H1 (cell line): ENCODE measurements around the gene GRID1. TPM values are rescaled to one million over a fixed set of nuclear protein-coding genes. Genes with fewer than 3 reads are reported as not detected.

Experiments
- CHD1 ChIP-seq: IDR thresholded peaks from 2 replicates; pipeline ENCODE4 v1.6.1; 2012; ENCODE audit warnings: low read depth, low read length, improper control_type of control experiment
- EP300 ChIP-seq, 2 experiments: IDR thresholded peaks; 1 replicate in 1 of 2; 2 replicates in 1 of 2; pipeline ENCODE4 v1.6.1; 2011 to 2012; ENCODE audit warnings: low read depth in 2 of 2, low read length in 2 of 2, mild to moderate bottlenecking in 2 of 2, borderline replicate concordance in 1 of 2, inconsistent platforms in 1 of 2, moderate library complexity in 1 of 2
- HDAC6 ChIP-seq: IDR thresholded peaks from one replicate; pipeline ENCODE4 v1.7.1; 2012; ENCODE audit warnings: low read depth, mild to moderate bottlenecking, inconsistent platforms, low read length, moderate library complexity
- JUN ChIP-seq: IDR thresholded peaks from 2 replicates; pipeline ENCODE4 v1.6.1; 2011; ENCODE audit warnings: low read depth, mild to moderate bottlenecking, improper control_type of control experiment, low read length
- KDM1A ChIP-seq: fragments of 200-600, 300-600 bp; sonication (generic); IDR thresholded peaks from 2 replicates; pipeline ENCODE4 v1.7.1; 2016; ENCODE audit warnings: mild to moderate bottlenecking, low read length, borderline replicate concordance
- RXRA ChIP-seq: IDR thresholded peaks from 2 replicates; pipeline ENCODE4 v1.6.1; 2011; ENCODE audit warnings: low read depth, mild to moderate bottlenecking, low read length, moderate library complexity; ENCODE audit not compliant: insufficient read depth
- polyA plus RNA-seq, 7 experiments: library from polyadenylated mRNA; depleted of rRNA in 3 of 7; stranded (reverse) in 5 of 7; unstranded in 2 of 7; fragments of >200 nt in 5 of 7; fragments of 200-250 nt in 2 of 7; gene quantifications; 1 replicate in 5 of 7; 2 replicates in 1 of 7; 4 replicates in 1 of 7; pipeline versions ENCODE4 v1.2.1 to v1.2.3, GENCODE V29; 2011 to 2013; ENCODE audit warnings: missing spikeins in 2 of 7, mixed read lengths in 2 of 7
- total RNA-seq: library from RNA; stranded (reverse); fragmentation: NEBNext Ultra II Directional; extraction: Animal tissue kit (Norgen Biotek cat#: 25700); gene quantifications from 2 replicates; pipeline ENCODE4 v1.2.1, GENCODE V29; 2021

The GRID1 gene
- total and polyA plus RNA-seq, 2 of the 8 experiments (the other 6 are each of a cell fraction or from before 2014, with no cell fraction given) = 0.22 to 0.30 TPM

- TF ChIP-seq KDM1A = no peak
- TF ChIP-seq EP300 (IDR thresholded peaks at IDR 0.05; ENCODE audit: borderline replicate concordance in 1 of 2, low read depth in 2 of 2, low read length in 2 of 2) = no peak
- no peak for TF ChIP-seq RXRA
- no peak for TF ChIP-seq HDAC6
- TF ChIP-seq JUN = no peak
- TF ChIP-seq CHD1 = no peak
Observed at GRCh38 chr10:86321568-86321967, 45.0 kb downstream of the GRID1 start (continued).
